GM21786 (cell line): ENCODE measurements around the gene AIRE.

Source experiments
- ATAC-seq: cut with Tn5 transposase; IDR thresholded peaks from one replicate; pipeline ENCODE4 v1.9.1; 2021; ENCODE audit not compliant: unreplicated experiment

The AIRE gene

GRCh38 chr21:44303490-44303981 lies 17.9 kb downstream of the AIRE start:
- no peak for ATAC-seq

- ATAC-seq, result no peak
Observed at GRCh38 chr21:44304011-44304616, 18.4 kb downstream of the AIRE start.

GRCh38 chr21:44304877-44305293 lies 19.2 kb downstream of the AIRE start:
- no peak for ATAC-seq

- no peak for ATAC-seq
Observed at GRCh38 chr21:44305691-44306090, 20.0 kb downstream of the AIRE start.

DNA sequence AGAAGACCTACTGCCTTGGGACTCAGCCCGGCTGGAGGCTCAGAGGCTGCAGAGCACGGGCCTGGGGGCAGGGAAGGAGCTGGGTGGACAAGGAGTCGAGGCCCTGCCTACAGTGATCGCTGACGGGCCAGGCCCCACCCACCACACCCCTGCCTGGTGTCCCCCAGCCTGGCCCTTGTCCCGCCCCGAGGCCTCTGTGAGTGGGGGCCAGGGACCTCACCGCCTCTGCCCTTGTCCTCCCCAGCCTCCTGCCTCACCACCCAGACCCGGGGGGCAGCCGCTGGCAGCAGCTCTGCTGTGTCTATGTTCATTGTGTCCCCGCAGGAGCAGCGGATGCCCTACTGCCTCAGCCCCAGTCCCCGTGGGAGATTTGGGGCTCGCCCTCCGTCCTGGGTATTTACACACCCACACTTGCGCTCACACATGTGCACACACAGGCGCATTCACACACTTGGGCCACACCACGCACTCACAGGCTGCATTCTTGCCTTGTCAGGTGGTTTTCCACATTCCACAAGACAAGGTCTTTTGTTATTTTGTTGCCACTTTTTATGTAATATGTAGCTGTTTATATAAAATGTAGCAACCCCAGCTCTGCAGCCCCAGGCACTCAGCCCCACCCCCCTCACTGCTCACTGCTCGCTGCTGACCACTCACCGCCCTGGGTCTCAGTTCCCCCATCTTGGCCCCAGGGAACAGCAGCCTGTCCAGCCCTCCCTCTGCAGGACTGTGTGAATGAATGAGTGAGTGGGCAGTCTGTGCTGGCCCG lies 21.4 kb downstream of the AIRE start:
- ATAC-seq, result no peak

DNA sequence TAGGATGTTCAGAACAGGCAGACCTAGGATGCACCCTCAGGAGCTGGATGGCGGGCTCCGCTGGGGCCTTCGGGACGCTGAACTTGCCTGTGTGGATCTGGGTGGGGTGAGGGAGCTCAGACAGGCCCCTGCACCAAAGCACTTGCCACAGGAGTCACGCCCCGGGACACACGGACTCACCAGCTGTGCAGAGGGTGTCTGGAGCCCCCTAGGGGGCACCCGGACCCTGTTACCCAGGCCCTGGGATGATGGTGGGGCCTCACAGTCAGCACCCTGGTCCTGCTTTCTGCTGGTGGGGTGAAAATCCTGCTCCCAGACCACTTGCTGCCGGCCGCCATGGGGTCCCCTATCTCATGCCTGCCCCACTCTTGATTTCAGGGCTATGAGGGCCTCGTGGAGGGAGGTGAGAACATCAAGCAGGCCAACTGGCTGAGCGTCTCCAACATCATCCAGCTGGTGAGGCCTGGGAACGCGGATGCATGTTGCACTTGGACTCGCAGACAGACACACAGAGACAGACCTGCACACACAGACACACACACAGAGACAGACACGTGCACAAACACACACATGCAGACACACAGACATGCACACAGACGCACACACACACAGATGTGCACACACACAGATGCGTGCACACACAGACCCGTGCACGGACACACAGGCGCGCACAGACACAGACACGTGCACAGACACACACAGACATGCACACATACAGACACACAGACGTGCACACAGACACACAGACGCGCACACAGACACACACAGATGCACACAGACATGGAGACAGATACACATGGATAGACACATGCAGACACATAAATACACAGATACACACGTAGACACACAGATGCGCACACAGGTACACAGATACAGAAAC lies 25.2 kb downstream of the AIRE start:
- ATAC-seq, result no peak

DNA sequence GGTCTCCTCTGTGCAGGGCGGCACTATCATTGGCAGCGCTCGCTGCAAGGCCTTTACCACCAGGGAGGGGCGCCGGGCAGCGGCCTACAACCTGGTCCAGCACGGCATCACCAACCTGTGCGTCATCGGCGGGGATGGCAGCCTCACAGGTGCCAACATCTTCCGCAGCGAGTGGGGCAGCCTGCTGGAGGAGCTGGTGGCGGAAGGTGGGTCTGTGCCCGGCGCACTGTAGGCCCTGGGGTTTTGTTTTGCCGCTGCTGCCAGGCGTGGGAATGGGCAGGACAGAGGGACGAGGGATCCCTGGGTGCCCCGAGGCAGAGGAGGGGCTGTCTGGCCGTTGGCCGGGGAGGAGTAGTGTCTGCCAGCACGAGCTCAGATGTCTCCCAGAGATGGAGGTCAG lies 26.4 kb downstream of the AIRE start:
- no peak for ATAC-seq

- ATAC-seq, result no peak
Observed at GRCh38 chr21:44312716-44313115, 27.0 kb downstream of the AIRE start.

- ATAC-seq, result no peak
Observed at GRCh38 chr21:44313451-44313850, 27.8 kb downstream of the AIRE start.

DNA sequence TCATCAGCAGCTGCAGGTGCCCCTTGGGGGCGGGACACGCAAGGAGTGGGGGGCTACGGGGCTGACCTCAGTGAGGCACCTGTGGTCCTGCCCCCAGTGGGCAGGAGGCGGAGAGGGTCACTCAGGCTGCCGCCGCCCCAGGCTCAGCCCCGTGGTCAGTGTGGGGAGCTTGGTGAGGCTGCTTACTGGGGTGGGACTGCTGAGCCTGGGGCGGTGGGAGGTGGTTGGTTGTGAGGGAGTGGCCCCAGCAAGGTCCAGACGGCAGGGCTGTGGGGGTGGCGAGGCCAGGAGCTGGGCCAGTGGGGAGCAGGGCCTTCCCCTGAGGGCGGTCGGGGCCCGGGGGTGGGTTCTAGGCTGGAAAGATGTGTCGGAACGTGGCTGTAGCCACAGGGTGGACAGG lies 28.5 kb downstream of the AIRE start:
- no peak for ATAC-seq

DNA sequence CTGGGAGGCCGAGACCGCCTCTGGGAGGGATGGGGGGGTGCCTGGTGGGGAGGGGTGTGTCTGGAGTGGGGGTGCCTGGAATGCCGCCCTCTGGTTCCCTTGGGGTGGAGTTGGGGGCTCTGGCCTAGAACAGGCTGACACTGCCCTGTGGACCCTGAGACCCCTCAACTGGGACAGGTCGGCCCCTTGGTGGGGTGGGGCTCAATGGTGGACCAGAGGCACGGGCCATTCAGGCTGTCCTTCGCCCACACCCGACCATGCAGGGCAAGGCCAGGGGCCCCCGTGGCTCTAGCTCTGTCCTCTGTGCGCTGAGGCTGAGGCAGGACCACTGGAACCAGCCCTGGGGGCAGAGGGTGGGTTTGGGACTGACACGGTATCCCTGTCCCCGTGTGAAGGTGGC lies 28.9 kb downstream of the AIRE start:
- ATAC-seq, result no peak

DNA sequence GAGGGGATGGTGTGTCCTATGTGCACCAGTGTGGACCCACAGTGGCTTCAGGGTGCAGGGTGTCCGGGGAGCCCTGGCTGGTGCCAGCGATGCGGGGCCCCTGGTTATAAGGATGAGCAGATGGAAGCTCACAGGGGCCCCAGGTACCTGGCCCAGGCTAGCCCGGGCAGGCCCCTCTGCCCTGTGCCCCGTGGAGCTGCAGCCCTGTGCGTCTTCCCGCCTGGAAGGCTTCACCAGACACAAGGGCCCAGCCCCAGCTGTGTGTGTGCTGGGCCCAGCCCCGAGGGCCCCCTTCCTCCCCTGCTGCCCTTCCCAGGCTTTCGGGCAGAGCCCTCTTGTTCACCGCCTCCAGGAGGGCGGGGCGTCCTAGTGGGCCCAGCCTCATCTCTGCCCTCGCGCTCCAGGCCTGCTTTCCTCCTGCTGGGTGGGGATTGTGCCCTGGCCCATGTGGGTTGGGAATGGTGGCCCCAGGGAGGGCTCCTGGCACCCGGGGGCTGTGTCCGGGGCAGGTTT lies 30.1 kb downstream of the AIRE start:
- ATAC-seq, result no peak

- no peak for ATAC-seq
Observed at GRCh38 chr21:44316277-44316900, 30.7 kb downstream of the AIRE start.

- no peak for ATAC-seq
Observed at GRCh38 chr21:44317241-44317782, 31.6 kb downstream of the AIRE start.

- no peak for ATAC-seq
Observed at GRCh38 chr21:44317871-44318270, 32.2 kb downstream of the AIRE start.

- no peak for ATAC-seq
Observed at GRCh38 chr21:44318489-44319285, 33.0 kb downstream of the AIRE start.

- no peak for ATAC-seq
Observed at GRCh38 chr21:44319407-44320065, 33.9 kb downstream of the AIRE start.

DNA sequence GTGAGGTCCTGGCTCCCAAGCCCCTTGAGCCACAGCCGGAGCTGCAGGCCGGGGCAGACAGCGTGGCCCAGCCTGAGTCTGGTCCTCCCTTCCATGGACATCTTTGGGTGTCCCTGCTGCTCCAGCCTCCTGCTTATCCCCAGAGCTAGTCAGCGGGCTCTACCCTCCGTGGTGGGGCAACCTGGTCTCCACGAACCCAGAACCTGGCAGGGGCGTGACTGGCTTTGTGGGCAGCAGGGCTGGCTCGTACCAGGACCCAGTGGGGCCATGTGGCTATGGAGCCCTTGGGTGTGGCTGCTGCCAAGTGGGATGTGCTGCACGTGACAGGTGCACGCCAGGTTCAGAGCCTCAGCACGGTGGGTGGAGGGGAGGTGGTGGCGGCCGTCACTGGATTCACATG lies 35.2 kb downstream of the AIRE start:
- no peak for ATAC-seq

- no peak for ATAC-seq
Observed at GRCh38 chr21:44321846-44322450, 36.3 kb downstream of the AIRE start.
